ENCODE data around the gene WSB1. TPM values are rescaled to one million over a fixed set of nuclear protein-coding genes. Genes with fewer than 3 reads are reported as not detected.

WSB1 gene
- total and polyA plus RNA-seq, 9 of the 15 experiments (the other 6 are each of a cell fraction or from before 2014, with no cell fraction given) = 22.8 to 229 (median 81.1) TPM

DNA sequence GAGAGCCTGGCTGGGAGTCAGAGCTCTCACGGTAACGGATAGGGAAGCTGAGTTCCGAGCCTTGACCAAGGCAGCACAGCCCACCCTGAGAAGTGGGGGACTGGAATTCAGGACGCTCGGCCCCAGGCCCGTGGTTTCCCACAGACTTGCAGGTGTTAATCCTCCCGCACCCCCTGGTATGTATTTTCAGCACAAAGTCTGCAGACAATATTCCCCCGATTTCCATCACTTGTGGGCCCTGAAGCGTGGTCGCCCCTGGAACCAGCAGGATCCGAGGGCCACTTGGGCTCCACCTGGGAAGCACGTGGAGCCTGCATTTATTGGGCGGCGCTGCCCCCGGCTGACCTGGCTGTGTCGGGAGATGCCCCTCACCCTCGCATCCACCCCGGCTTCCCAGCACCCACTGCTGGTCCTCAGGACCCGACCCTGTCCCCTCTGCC is 60.2 kb downstream of the WSB1 start (continued):
- TF ChIP-seq EP400 (IDR thresholded peaks at IDR 0.05) (0 out of 2 replicates have a peak, but pooled peaks have one; percentile 9), ETV6 (IDR thresholded peaks at IDR 0.05; ENCODE audit: borderline replicate concordance in 1 of 2, low read depth in 2 of 2, low read length in 1 of 2) (0 out of 4 replicates have a peak, but pooled peaks of 1 of the 2 experiments have one; percentile 10), ETV6 (CRISPR knock-in tag; IDR thresholded peaks at IDR 0.05; ENCODE audit: borderline replicate concordance) (no peak), KDM2B (CRISPR knock-in tag; IDR thresholded peaks at IDR 0.05) (0 out of 2 replicates have a peak, but pooled peaks have one; percentile 16), NFYB (IDR thresholded peaks at IDR 0.05; ENCODE audit: extremely low read depth, insufficient read length) (no peak), TCF7 (IDR thresholded peaks at IDR 0.05; ENCODE audit: borderline replicate concordance) (no peak), SP1 (CRISPR knock-in tag; IDR thresholded peaks at IDR 0.05) (0 out of 2 replicates have a peak, but pooled peaks have one; percentile 5), JUNB (CRISPR knock-in tag; conservative IDR thresholded peaks at IDR 0.05) (no peak), ZNF133 (CRISPR knock-in tag; IDR thresholded peaks at IDR 0.05) (no peak), NR2F6 (CRISPR knock-in tag; IDR thresholded peaks at IDR 0.05) (no peak), PHF21A (IDR thresholded peaks at IDR 0.05; ENCODE audit: borderline replicate concordance, low read depth) (no peak), ERF (CRISPR knock-in tag; IDR thresholded peaks at IDR 0.05) (peak; percentile 27; the same call in 1 of the 2 replicates), POU5F1 (IDR thresholded peaks at IDR 0.05; ENCODE audit: borderline replicate concordance, low read depth, low read length, partially characterized antibody) (no peak), CBX1 (IDR thresholded peaks at IDR 0.05; ENCODE audit: low read depth) (no peak), ZNF551 (CRISPR knock-in tag; IDR thresholded peaks at IDR 0.05) (no peak), STAG1 (CRISPR knock-in tag; IDR thresholded peaks at IDR 0.05; ENCODE audit: borderline replicate concordance) (no peak), TFAM (CRISPR knock-in tag; conservative IDR thresholded peaks at IDR 0.05) (no peak), YY1 (IDR thresholded peaks at IDR 0.05; ENCODE audit: borderline replicate concordance in 1 of 3, control insufficient read depth in 1 of 3, extremely low read depth in 1 of 3, insufficient read depth in 3 of 3, insufficient read length in 1 of 3, insufficient replicate concordance in 2 of 3, low read depth in 1 of 3, low read length in 2 of 3) (no peak), ZNF583 (CRISPR knock-in tag; IDR thresholded peaks at IDR 0.05) (no peak), DDX20 (tag; IDR thresholded peaks at IDR 0.05; ENCODE audit: low read depth) (no peak), RUNX1 (IDR thresholded peaks at IDR 0.05; ENCODE audit: low read depth) (no peak), RB1 (IDR thresholded peaks at IDR 0.05; ENCODE audit: low read depth) (no peak), GATA2 (CRISPR knock-in tag; IDR thresholded peaks at IDR 0.05) (no peak)
- TF ChIP-seq, protein P1, sequence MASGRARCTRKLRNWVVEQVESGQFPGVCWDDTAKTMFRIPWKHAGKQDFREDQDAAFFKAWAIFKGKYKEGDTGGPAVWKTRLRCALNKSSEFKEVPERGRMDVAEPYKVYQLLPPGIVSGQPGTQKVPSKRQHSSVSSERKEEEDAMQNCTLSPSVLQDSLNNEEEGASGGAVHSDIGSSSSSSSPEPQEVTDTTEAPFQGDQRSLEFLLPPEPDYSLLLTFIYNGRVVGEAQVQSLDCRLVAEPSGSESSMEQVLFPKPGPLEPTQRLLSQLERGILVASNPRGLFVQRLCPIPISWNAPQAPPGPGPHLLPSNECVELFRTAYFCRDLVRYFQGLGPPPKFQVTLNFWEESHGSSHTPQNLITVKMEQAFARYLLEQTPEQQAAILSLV (tag; IDR thresholded peaks at IDR 0.05) = no peak
- TF ChIP-seq, protein P2, sequence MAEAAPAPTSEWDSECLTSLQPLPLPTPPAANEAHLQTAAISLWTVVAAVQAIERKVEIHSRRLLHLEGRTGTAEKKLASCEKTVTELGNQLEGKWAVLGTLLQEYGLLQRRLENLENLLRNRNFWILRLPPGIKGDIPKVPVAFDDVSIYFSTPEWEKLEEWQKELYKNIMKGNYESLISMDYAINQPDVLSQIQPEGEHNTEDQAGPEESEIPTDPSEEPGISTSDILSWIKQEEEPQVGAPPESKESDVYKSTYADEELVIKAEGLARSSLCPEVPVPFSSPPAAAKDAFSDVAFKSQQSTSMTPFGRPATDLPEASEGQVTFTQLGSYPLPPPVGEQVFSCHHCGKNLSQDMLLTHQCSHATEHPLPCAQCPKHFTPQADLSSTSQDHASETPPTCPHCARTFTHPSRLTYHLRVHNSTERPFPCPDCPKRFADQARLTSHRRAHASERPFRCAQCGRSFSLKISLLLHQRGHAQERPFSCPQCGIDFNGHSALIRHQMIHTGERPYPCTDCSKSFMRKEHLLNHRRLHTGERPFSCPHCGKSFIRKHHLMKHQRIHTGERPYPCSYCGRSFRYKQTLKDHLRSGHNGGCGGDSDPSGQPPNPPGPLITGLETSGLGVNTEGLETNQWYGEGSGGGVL (CRISPR knock-in tag; IDR thresholded peaks at IDR 0.05) = no peak
- TF ChIP-seq, protein P3, sequence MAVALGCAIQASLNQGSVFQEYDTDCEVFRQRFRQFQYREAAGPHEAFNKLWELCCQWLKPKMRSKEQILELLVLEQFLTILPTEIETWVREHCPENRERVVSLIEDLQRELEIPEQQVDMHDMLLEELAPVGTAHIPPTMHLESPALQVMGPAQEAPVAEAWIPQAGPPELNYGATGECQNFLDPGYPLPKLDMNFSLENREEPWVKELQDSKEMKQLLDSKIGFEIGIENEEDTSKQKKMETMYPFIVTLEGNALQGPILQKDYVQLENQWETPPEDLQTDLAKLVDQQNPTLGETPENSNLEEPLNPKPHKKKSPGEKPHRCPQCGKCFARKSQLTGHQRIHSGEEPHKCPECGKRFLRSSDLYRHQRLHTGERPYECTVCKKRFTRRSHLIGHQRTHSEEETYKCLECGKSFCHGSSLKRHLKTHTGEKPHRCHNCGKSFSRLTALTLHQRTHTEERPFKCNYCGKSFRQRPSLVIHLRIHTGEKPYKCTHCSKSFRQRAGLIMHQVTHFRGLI (CRISPR knock-in tag; IDR thresholded peaks at IDR 0.05) = 0 out of 2 replicates have a peak, but pooled peaks have one; percentile 8
